SH-SY5Y (cell line): ENCODE measurements around the gene PATJ.

Experiments
- GATA2 ChIP-seq: IDR thresholded peaks from 2 replicates; pipeline ENCODE4 v1.6.1; 2011; ENCODE audit warnings: mild to moderate bottlenecking, low read depth, low read length
- GATA3 ChIP-seq: IDR thresholded peaks from 2 replicates; pipeline ENCODE4 v1.6.1; 2011; ENCODE audit warnings: low read depth, mild to moderate bottlenecking, low read length, moderate library complexity

GRCh38 chr1:61887076-61887867 lies 145.0 kb downstream of the PATJ start:
- TF ChIP-seq GATA3 (no peak), GATA2 (no peak)
